ENCODE data around the gene TTC33.

DNA sequence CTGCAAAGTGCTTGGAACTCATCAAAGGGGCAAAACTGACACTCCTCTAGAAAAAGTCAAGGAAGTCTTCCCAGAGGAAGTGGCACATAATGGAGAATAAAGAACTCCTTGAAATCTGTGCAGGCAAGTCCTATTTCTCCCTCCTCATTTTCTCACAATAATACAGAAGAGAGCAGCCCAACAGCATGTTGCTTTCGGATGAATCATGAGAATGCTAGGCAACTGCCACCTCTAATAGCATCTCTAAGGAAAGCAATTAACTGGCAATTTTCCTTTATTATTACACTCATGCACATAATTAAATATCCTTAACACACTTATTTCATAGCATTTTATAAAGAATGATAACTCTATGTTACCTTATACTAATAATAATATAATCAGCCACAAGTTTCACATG lies 198.3 kb downstream of the TTC33 start:
- TF ChIP-seq, protein P1, sequence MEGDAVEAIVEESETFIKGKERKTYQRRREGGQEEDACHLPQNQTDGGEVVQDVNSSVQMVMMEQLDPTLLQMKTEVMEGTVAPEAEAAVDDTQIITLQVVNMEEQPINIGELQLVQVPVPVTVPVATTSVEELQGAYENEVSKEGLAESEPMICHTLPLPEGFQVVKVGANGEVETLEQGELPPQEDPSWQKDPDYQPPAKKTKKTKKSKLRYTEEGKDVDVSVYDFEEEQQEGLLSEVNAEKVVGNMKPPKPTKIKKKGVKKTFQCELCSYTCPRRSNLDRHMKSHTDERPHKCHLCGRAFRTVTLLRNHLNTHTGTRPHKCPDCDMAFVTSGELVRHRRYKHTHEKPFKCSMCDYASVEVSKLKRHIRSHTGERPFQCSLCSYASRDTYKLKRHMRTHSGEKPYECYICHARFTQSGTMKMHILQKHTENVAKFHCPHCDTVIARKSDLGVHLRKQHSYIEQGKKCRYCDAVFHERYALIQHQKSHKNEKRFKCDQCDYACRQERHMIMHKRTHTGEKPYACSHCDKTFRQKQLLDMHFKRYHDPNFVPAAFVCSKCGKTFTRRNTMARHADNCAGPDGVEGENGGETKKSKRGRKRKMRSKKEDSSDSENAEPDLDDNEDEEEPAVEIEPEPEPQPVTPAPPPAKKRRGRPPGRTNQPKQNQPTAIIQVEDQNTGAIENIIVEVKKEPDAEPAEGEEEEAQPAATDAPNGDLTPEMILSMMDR (IDR thresholded peaks at IDR 0.05), result no peak
- TF ChIP-seq POLR2A (IDR thresholded peaks at IDR 0.05), result no peak

Measured in Peyer's patch (tissue), 4 donors.